Measurements from ENCODE around the gene C2CD4C. TPM values are rescaled to one million over a fixed set of nuclear protein-coding genes. Genes with fewer than 3 reads are reported as not detected.
A peak's percentile ranks its signal among the peaks of the same experiment; 100 is the strongest.

C2CD4C gene
- total and polyA plus RNA-seq, 4 donors = 0.88 to 1.4 (median 1.2) TPM

DNA sequence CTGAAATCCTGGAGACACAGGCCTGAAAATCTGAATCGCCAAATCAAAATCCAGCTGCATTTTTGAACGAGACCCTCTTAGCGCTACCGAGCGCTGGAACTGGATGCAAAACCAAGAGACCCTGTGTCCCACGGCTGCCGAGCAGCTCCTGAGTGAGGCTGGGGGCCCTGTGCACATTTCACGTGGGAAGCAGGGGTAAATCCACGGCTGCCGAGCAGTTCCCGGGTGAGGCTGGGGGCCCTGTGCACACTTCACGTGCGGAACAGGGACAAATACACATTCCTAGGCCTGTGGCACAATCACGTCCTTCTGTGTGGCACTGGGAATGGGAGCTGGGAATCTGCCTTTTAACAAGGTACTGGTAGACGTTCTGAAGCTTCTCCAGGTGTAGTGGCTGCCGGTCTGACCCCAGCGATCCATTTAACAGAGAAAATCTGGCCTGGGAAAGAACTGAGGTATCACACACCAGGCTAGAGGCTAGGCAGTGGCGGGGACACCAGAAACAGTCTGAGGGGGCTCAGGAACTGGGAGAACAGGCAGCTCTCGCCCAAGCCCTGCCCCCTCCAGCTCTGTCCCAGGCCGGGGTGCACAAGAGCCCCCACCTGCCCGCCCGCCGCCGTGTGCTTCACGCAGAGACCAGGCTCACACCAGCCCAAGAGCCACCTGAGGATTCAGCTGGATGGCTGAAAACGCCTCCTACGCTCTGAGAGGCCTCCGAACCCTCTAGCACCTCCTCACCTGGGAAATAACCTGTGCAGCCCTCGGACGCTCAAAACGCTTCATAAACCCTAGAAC lies 11.0 kb upstream of the C2CD4C start:
- Histone ChIP-seq H3K27ac (ENCODE audit: low read depth in 1 of 2, low read length in 1 of 2) (no peak overlapping the region), H3K36me3 (ENCODE audit: control insufficient read depth in 4 of 4, insufficient read depth in 4 of 4, low read length in 4 of 4) (peaks cover 0 to 8% (median 0%) of the 10 kb centered on the region in 4 donors), H3K9me3 (ENCODE audit: control insufficient read depth in 4 of 4, insufficient read depth in 3 of 4, low read length in 3 of 4) (no peaks in the 10 kb centered on the region), H3K9ac (ENCODE audit: insufficient read depth in 1 of 2, low read length in 2 of 2) (peak overlapping the region in 1 of 2 donors; percentile 23), H3K4me3 (no peak overlapping the region), H3K27me3 (ENCODE audit: control insufficient read depth in 3 of 3, insufficient read depth in 3 of 3, low read length in 2 of 3) (no peaks in the 10 kb centered on the region), H3K4me1 (ENCODE audit: control insufficient read depth in 5 of 5, insufficient read depth in 5 of 5, low read length in 5 of 5) (peaks cover 0 to 12% (median 2%) of the 10 kb centered on the region in 5 donors)
- TF ChIP-seq, protein P1, sequence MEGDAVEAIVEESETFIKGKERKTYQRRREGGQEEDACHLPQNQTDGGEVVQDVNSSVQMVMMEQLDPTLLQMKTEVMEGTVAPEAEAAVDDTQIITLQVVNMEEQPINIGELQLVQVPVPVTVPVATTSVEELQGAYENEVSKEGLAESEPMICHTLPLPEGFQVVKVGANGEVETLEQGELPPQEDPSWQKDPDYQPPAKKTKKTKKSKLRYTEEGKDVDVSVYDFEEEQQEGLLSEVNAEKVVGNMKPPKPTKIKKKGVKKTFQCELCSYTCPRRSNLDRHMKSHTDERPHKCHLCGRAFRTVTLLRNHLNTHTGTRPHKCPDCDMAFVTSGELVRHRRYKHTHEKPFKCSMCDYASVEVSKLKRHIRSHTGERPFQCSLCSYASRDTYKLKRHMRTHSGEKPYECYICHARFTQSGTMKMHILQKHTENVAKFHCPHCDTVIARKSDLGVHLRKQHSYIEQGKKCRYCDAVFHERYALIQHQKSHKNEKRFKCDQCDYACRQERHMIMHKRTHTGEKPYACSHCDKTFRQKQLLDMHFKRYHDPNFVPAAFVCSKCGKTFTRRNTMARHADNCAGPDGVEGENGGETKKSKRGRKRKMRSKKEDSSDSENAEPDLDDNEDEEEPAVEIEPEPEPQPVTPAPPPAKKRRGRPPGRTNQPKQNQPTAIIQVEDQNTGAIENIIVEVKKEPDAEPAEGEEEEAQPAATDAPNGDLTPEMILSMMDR (IDR thresholded peaks at IDR 0.05; ENCODE audit: control extremely low read depth, extremely low read depth) = no peak
- no peak for ATAC-seq (ENCODE audit: insufficient read depth, low FRiP score)
- no peak for DNase-seq
- WGBS, 2 donors = 81 to 85% methylated on average over 31 of the region's 31 CpGs

DNA sequence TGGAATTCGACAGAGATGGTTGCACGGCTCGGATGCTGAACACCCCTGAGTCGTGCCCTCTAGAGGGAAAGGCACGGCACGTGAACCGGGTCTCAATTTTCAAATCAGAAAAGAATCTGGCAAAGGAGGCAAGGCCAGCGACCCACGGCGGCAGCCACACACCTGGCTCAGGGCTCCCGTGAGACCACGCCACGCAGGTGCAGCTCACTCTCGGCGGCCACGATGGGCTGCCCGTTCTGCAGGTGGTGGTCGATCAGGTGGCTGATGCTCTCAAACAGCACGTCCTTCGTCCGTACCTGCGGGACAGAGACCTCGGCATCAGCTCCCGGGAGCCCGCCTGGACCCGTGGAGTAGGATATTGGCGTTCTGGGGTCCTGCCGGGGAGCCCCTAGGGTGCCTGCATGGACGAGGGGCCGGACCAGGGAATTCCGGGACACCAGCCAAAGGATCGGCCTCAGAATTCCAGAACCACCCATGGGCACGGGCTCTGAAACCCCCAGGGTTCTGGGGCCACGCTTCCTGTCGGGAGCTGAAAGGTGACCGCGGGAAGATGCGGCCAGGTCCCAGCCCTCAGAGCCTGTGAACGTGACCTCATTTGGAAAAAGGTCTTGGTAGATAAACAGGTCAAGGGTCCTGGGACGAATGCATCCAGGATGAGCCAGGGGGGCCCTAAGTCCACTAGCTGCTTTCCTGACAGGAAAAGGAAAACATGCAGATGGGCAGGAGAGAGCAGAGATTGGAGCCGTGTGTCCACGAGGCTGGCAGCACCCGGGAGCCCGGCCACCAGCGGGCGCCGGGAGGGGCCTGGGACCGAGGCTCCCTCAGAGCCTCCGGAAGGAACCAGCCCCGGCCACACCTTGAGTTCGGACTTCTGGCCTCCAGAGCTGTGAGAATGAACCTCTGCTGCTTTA lies 10.1 kb upstream of the C2CD4C start:
- no peak for ATAC-seq (ENCODE audit: insufficient read depth, low FRiP score)
- Histone ChIP-seq H3K27me3 (ENCODE audit: control insufficient read depth in 3 of 3, insufficient read depth in 3 of 3, low read length in 2 of 3) (no peaks in the 10 kb centered on the region), H3K4me3 (no peak overlapping the region), H3K4me1 (ENCODE audit: control insufficient read depth in 5 of 5, insufficient read depth in 5 of 5, low read length in 5 of 5) (peaks cover 0 to 12% (median 2%) of the 10 kb centered on the region in 5 donors), H3K9ac (ENCODE audit: insufficient read depth in 1 of 2, low read length in 2 of 2) (no peak overlapping the region), H3K9me3 (ENCODE audit: control insufficient read depth in 4 of 4, insufficient read depth in 3 of 4, low read length in 3 of 4) (no peaks in the 10 kb centered on the region), H3K36me3 (ENCODE audit: control insufficient read depth in 4 of 4, insufficient read depth in 4 of 4, low read length in 4 of 4) (peaks cover 0 to 8% (median 0%) of the 10 kb centered on the region in 4 donors), H3K27ac (ENCODE audit: low read depth in 1 of 2, low read length in 1 of 2) (no peak overlapping the region)
- DNase-seq = peak in 2 of 3 donors; percentile 33 to 61
- 75% methylated on average over 51 of the region's 51 CpGs for WGBS, 2 donors
- TF ChIP-seq, protein P1 (IDR thresholded peaks at IDR 0.05; ENCODE audit: control extremely low read depth, extremely low read depth) = no peak

DNA sequence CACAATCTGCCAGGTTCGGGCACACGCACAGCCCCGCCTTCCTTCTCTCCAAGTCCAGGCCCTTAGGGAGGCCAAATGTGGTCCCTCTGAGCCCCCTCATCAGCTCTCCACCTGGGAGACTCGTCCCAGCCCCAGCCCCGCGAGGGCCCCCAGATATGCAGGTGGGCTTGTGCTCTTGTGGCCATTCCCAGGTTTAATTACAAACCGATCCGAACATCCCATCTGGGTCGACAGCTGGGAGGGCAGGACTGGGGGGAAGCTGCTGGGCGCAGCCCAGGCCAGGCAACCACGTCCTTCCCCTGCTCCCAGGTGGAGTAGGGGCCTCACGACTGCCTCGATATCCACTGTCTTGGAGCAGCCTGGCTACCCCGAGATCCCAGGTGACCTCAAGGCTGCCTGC lies 7.5 kb upstream of the C2CD4C start:
- Histone ChIP-seq H3K27me3 (ENCODE audit: control insufficient read depth in 3 of 3, insufficient read depth in 3 of 3, low read length in 2 of 3) (no peaks in the 10 kb centered on the region), H3K4me3 (no peak overlapping the region), H3K9me3 (ENCODE audit: control insufficient read depth in 4 of 4, insufficient read depth in 3 of 4, low read length in 3 of 4) (no peaks in the 10 kb centered on the region), H3K36me3 (ENCODE audit: control insufficient read depth in 4 of 4, insufficient read depth in 4 of 4, low read length in 4 of 4) (peaks cover 0 to 5% (median 0%) of the 10 kb centered on the region in 4 donors), H3K9ac (ENCODE audit: insufficient read depth in 1 of 2, low read length in 2 of 2) (no peak overlapping the region), H3K4me1 (ENCODE audit: control insufficient read depth in 5 of 5, insufficient read depth in 5 of 5, low read length in 5 of 5) (peaks cover 0 to 12% (median 2%) of the 10 kb centered on the region in 5 donors), H3K27ac (ENCODE audit: low read depth in 1 of 2, low read length in 1 of 2) (no peak overlapping the region)
- TF ChIP-seq, protein P1 (IDR thresholded peaks at IDR 0.05; ENCODE audit: control extremely low read depth, extremely low read depth) = no peak
- ATAC-seq (ENCODE audit: insufficient read depth, low FRiP score) (no peak), DNase-seq (no peak)
- 87 to 88% methylated on average over 14 of the region's 14 CpGs for whole genome bisulfite sequencing, 2 donors

Data from lung (tissue), 12 donors.